H1 (cell line): ENCODE data around the gene PSMB3.

Experiments
- ASH2L ChIP-seq: fragments of 200-600, 300-600 bp; sonication (generic); IDR thresholded peaks from one replicate; pipeline ENCODE4 v1.7.1; 2017; ENCODE audit warnings: low read length
- BRCA1 ChIP-seq: IDR thresholded peaks from 2 replicates; pipeline ENCODE4 v1.6.1; 2012; ENCODE audit warnings: low read depth, low read length, improper control_type of control experiment
- CTCF ChIP-seq, 3 experiments: IDR thresholded peaks; 1 replicate in 2 of 3; 2 replicates in 1 of 3; pipeline versions ENCODE4 v1.5.1 to v1.6.1; 2011; ENCODE audit warnings: low read length in 3 of 3, mild to moderate bottlenecking in 3 of 3, inconsistent platforms in 2 of 3, low read depth in 1 of 3, moderate library complexity in 1 of 3; ENCODE audit not compliant: insufficient read depth in 1 of 3; ENCODE audit errors: control extremely low read depth in 1 of 3
- POLR2A ChIP-seq, 2 experiments: IDR thresholded peaks; 1 replicate in 1 of 2; 2 replicates in 1 of 2; pipeline ENCODE4 v1.6.1; 2011; ENCODE audit warnings: low read depth in 2 of 2, low read length in 2 of 2, mild to moderate bottlenecking in 2 of 2; ENCODE audit errors: control extremely low read depth in 1 of 2

GRCh38 chr17:38713456-38714075, 39.0 kb upstream of the PSMB3 start:
- no peak for TF ChIP-seq CTCF (IDR thresholded peaks at IDR 0.05; ENCODE audit: control extremely low read depth in 1 of 3, insufficient read depth in 1 of 3, low read depth in 1 of 3, low read length in 3 of 3)
- TF ChIP-seq POLR2A (IDR thresholded peaks at IDR 0.05; ENCODE audit: control extremely low read depth in 1 of 2, low read depth in 2 of 2, low read length in 2 of 2) = no peak
- TF ChIP-seq BRCA1 = no peak
- TF ChIP-seq ASH2L = no peak
